HG02763 (cell line): ENCODE measurements around the gene NCKAP5L.
"Not testable (repeated sequence)": the region's sequence is repeated elsewhere in the genome, so short reads cannot be mapped to it uniquely, and the experiment has no call there.

Experiments used
- ATAC-seq: cut with Tn5 transposase; IDR thresholded peaks from one replicate; pipeline ENCODE4 v1.9.1; 2021; ENCODE audit warnings: mild to moderate bottlenecking, moderate library complexity; ENCODE audit not compliant: unreplicated experiment

The NCKAP5L gene

GRCh38 chr12:49828133-49829091 lies at the start of gene NCKAP5L:
TSS of gene NCKAP5L (minus strand) at chr12:49828413. CDS start at chr12:49804044, 24,369 bp downstream.
- ATAC-seq, result peak; percentile 90

GRCh38 chr12:49877066-49877465 lies 48.9 kb upstream of the NCKAP5L start:
- ATAC-seq, result no peak

GRCh38 chr12:49876070-49876469 lies 47.9 kb upstream of the NCKAP5L start:
- ATAC-seq, result no peak

GRCh38 chr12:49875115-49875720 lies 47.0 kb upstream of the NCKAP5L start:
- ATAC-seq, result no peak

GRCh38 chr12:49874142-49874897 lies 46.1 kb upstream of the NCKAP5L start:
- no peak for ATAC-seq

GRCh38 chr12:49873361-49873934 lies 45.2 kb upstream of the NCKAP5L start:
- ATAC-seq, result no peak

GRCh38 chr12:49872781-49873181 lies 44.6 kb upstream of the NCKAP5L start:
- no peak for ATAC-seq

GRCh38 chr12:49872381-49872780 lies 44.2 kb upstream of the NCKAP5L start:
- ATAC-seq, result no peak

GRCh38 chr12:49871811-49872251 lies 43.6 kb upstream of the NCKAP5L start:
- not testable (repeated sequence) for ATAC-seq

GRCh38 chr12:49871263-49871561 lies 43.0 kb upstream of the NCKAP5L start:
- ATAC-seq, result no peak

- ATAC-seq, result no peak
Observed at GRCh38 chr12:49870501-49871262, 42.5 kb upstream of the NCKAP5L start.

GRCh38 chr12:49869816-49870500 lies 41.7 kb upstream of the NCKAP5L start:
- ATAC-seq, result no peak

- no peak for ATAC-seq
Observed at GRCh38 chr12:49868952-49869815, 41.0 kb upstream of the NCKAP5L start.

GRCh38 chr12:49868449-49868848 lies 40.2 kb upstream of the NCKAP5L start:
- no peak for ATAC-seq

GRCh38 chr12:49867570-49868341 lies 39.5 kb upstream of the NCKAP5L start:
- ATAC-seq, result no peak

- ATAC-seq, result no peak
Observed at GRCh38 chr12:49866859-49867569, 38.8 kb upstream of the NCKAP5L start.

GRCh38 chr12:49865782-49866135 lies 37.5 kb upstream of the NCKAP5L start:
- ATAC-seq, result no peak
